ENCODE measurements around the gene BTBD9. TPM values are rescaled to one million over a fixed set of nuclear protein-coding genes. Genes with fewer than 3 reads are reported as not detected.
A peak's percentile ranks its signal among the peaks of the same experiment; 100 is the strongest.

Gene BTBD9
- total and polyA plus RNA-seq, 2 of the 13 experiments (the other 11 are each of a cell fraction or from before 2014, with no cell fraction given): 1.2 to 3.0 TPM

DNA sequence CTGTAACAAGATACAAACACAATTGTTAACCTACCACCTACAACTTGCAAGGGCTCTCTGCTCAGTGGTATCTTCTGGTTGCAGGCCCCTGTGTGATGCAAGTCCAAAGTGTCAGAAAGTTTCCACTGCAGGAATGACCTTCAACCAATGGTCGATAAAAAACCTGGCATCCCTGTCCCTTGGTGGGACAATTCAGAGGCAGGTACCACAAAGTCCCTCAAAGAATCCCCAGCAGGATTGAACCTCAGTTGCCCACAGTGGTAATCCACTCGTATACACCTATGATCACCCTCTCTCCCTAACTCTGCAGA, 47.3 kb upstream of the BTBD9 start (continued):
- TF ChIP-seq, protein P1, sequence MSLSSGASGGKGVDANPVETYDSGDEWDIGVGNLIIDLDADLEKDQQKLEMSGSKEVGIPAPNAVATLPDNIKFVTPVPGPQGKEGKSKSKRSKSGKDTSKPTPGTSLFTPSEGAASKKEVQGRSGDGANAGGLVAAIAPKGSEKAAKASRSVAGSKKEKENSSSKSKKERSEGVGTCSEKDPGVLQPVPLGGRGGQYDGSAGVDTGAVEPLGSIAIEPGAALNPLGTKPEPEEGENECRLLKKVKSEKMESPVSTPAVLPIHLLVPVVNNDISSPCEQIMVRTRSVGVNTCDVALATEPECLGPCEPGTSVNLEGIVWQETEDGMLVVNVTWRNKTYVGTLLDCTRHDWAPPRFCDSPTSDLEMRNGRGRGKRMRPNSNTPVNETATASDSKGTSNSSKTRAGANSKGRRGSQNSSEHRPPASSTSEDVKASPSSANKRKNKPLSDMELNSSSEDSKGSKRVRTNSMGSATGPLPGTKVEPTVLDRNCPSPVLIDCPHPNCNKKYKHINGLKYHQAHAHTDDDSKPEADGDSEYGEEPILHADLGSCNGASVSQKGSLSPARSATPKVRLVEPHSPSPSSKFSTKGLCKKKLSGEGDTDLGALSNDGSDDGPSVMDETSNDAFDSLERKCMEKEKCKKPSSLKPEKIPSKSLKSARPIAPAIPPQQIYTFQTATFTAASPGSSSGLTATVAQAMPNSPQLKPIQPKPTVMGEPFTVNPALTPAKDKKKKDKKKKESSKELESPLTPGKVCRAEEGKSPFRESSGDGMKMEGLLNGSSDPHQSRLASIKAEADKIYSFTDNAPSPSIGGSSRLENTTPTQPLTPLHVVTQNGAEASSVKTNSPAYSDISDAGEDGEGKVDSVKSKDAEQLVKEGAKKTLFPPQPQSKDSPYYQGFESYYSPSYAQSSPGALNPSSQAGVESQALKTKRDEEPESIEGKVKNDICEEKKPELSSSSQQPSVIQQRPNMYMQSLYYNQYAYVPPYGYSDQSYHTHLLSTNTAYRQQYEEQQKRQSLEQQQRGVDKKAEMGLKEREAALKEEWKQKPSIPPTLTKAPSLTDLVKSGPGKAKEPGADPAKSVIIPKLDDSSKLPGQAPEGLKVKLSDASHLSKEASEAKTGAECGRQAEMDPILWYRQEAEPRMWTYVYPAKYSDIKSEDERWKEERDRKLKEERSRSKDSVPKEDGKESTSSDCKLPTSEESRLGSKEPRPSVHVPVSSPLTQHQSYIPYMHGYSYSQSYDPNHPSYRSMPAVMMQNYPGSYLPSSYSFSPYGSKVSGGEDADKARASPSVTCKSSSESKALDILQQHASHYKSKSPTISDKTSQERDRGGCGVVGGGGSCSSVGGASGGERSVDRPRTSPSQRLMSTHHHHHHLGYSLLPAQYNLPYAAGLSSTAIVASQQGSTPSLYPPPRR (CRISPR knock-in tag; IDR thresholded peaks at IDR 0.05; ENCODE audit: borderline replicate concordance): no peak
- TF ChIP-seq, protein P2, sequence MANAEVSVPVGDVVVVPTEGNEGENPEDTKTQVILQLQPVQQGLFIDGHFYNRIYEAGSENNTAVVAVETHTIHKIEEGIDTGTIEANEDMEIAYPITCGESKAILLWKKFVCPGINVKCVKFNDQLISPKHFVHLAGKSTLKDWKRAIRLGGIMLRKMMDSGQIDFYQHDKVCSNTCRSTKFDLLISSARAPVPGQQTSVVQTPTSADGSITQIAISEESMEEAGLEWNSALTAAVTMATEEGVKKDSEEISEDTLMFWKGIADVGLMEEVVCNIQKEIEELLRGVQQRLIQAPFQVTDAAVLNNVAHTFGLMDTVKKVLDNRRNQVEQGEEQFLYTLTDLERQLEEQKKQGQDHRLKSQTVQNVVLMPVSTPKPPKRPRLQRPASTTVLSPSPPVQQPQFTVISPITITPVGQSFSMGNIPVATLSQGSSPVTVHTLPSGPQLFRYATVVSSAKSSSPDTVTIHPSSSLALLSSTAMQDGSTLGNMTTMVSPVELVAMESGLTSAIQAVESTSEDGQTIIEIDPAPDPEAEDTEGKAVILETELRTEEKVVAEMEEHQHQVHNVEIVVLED (CRISPR knock-in tag; IDR thresholded peaks at IDR 0.05; ENCODE audit: borderline replicate concordance): no peak
- no peak for TF ChIP-seq ZNF253 (CRISPR knock-in tag; IDR thresholded peaks at IDR 0.05; ENCODE audit: borderline replicate concordance)
- no peak for TF ChIP-seq RNF2 (conservative IDR thresholded peaks at IDR 0.05; ENCODE audit: low read depth)
- TF ChIP-seq ZNF614 (CRISPR knock-in tag; IDR thresholded peaks at IDR 0.05; ENCODE audit: borderline replicate concordance): no peak
- peak; percentile 81 for TF ChIP-seq ESRRA (CRISPR knock-in tag; IDR thresholded peaks at IDR 0.05; ENCODE audit: low read depth)
- TF ChIP-seq EP300 (IDR thresholded peaks at IDR 0.05; ENCODE audit: low read depth in 2 of 2, low read length in 2 of 2): peak in 1 of 2 experiments; percentile 29; a peak in 1 of 4 replicates
- TF ChIP-seq EP300 (CRISPR knock-in tag; IDR thresholded peaks at IDR 0.05; ENCODE audit: borderline replicate concordance): no peak
- TF ChIP-seq ZNF772 (CRISPR knock-in tag; IDR thresholded peaks at IDR 0.05): no peak
- TF ChIP-seq, protein P3, sequence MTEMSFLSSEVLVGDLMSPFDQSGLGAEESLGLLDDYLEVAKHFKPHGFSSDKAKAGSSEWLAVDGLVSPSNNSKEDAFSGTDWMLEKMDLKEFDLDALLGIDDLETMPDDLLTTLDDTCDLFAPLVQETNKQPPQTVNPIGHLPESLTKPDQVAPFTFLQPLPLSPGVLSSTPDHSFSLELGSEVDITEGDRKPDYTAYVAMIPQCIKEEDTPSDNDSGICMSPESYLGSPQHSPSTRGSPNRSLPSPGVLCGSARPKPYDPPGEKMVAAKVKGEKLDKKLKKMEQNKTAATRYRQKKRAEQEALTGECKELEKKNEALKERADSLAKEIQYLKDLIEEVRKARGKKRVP (CRISPR knock-in tag; IDR thresholded peaks at IDR 0.05): 0 out of 4 replicates have a peak, but pooled peaks of 1 of the 2 experiments have one; percentile 33
- no peak for TF ChIP-seq ZNF260 (CRISPR knock-in tag; IDR thresholded peaks at IDR 0.05; ENCODE audit: borderline replicate concordance, low read depth)
- TF ChIP-seq ZNF329 (CRISPR knock-in tag; IDR thresholded peaks at IDR 0.05; ENCODE audit: low read depth): no peak
- TF ChIP-seq CBX1 (IDR thresholded peaks at IDR 0.05; ENCODE audit: low read depth): no peak
- TF ChIP-seq CEBPG (CRISPR knock-in tag; IDR thresholded peaks at IDR 0.05): peak; percentile 81
- TF ChIP-seq ZNF788 (CRISPR knock-in tag; IDR thresholded peaks at IDR 0.05; ENCODE audit: borderline replicate concordance): no peak
- peak; percentile 87 for TF ChIP-seq HNF4G (IDR thresholded peaks at IDR 0.05; ENCODE audit: borderline replicate concordance, low read depth, low read length)
- TF ChIP-seq HNF4G (CRISPR knock-in tag; IDR thresholded peaks at IDR 0.05; ENCODE audit: borderline replicate concordance, low read depth): no peak
- TF ChIP-seq MBD4 (IDR thresholded peaks at IDR 0.05; ENCODE audit: borderline replicate concordance, low read length): no peak
- no peak for TF ChIP-seq RFX1 (IDR thresholded peaks at IDR 0.05)
- no peak for TF ChIP-seq CCDC6 (CRISPR knock-in tag; IDR thresholded peaks at IDR 0.05)
- no peak for TF ChIP-seq GZF1 (CRISPR knock-in tag; IDR thresholded peaks at IDR 0.05)
- TF ChIP-seq ZNF7 (CRISPR knock-in tag; IDR thresholded peaks at IDR 0.05): no peak
- TF ChIP-seq ZNF746 (CRISPR knock-in tag; IDR thresholded peaks at IDR 0.05): no peak
- no peak for TF ChIP-seq GATA4 (IDR thresholded peaks at IDR 0.05; ENCODE audit: borderline replicate concordance, low read depth)
- no peak for TF ChIP-seq ZNF136 (CRISPR knock-in tag; IDR thresholded peaks at IDR 0.05; ENCODE audit: low read depth)
- no peak for TF ChIP-seq RORA (CRISPR knock-in tag; IDR thresholded peaks at IDR 0.05)
- TF ChIP-seq PHB2 (IDR thresholded peaks at IDR 0.05; ENCODE audit: partially characterized antibody): no peak
